ENCODE measurements around the gene HUNK. TPM values are rescaled to one million over a fixed set of nuclear protein-coding genes. Genes with fewer than 3 reads are reported as not detected.

HUNK gene
- total and polyA plus RNA-seq, 8 donors = 2.6 to 17.0 (median 9.0) TPM

DNA sequence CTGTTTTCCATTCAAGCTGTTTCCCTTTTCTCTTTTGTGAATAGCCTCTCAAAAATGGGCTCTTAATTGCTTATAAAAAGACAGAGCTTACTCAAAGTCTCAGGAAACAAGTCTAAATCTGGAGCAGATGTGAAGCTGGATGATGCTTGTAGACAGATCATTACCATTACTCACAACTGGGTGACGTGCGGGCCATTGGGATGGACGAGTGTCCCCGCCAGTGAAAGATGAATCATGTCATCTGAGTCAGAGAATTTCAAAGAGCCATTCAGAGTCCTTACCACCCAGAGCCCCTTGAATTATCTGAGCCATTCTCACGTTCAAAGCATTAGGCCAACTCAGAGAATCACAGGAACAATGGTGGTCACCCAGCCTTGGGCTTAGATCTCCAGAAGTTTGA lies 134.6 kb downstream of the HUNK start:
- TF ChIP-seq, protein P1, sequence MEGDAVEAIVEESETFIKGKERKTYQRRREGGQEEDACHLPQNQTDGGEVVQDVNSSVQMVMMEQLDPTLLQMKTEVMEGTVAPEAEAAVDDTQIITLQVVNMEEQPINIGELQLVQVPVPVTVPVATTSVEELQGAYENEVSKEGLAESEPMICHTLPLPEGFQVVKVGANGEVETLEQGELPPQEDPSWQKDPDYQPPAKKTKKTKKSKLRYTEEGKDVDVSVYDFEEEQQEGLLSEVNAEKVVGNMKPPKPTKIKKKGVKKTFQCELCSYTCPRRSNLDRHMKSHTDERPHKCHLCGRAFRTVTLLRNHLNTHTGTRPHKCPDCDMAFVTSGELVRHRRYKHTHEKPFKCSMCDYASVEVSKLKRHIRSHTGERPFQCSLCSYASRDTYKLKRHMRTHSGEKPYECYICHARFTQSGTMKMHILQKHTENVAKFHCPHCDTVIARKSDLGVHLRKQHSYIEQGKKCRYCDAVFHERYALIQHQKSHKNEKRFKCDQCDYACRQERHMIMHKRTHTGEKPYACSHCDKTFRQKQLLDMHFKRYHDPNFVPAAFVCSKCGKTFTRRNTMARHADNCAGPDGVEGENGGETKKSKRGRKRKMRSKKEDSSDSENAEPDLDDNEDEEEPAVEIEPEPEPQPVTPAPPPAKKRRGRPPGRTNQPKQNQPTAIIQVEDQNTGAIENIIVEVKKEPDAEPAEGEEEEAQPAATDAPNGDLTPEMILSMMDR (IDR thresholded peaks at IDR 0.05) = no peak
- no peaks in the 10 kb centered on the region for H3K9me3 ChIP-seq
- intact Hi-C loops (cut with DNase I) = no loop called here
- WGBS, 2 donors = 89 to 90% methylated on average over 5 of the region's 5 CpGs
- DNase-seq = no peak
- H3K4me1 ChIP-seq = no peaks in the 10 kb centered on the region
- H3K27ac ChIP-seq = no peak overlapping the region
- FAIRE-seq = no peak
- ATAC-seq = no peak
- H3K27me3 ChIP-seq = no peaks in the 10 kb centered on the region
- no peak overlapping the region for H3K4me3 ChIP-seq
- no peaks in the 10 kb centered on the region for H3K36me3 ChIP-seq

DNA sequence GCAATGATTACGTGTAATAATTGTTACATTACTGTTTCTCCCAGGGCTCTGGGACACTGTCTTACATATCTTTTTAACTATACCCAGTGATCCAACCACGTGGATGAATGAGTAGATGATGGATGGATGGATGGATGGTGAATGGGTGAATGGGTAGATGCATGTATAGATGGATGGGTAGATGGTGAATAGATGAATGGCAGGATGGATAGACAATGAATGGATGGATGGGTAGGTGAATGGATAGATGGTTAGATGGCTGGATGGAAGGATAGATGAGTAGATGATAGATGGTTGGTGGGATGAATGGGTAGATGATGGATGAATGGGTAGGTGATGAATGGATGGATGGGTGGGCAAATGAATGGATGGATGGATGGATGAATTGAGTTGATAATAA lies 135.9 kb downstream of the HUNK start:
- DNase-seq (no peak), ATAC-seq (no peak), FAIRE-seq (no peak)
- TF ChIP-seq, protein P1 (IDR thresholded peaks at IDR 0.05) = no peak
- Histone ChIP-seq H3K36me3 (no peaks in the 10 kb centered on the region), H3K9me3 (no peaks in the 10 kb centered on the region), H3K4me1 (no peaks in the 10 kb centered on the region), H3K27ac (no peak overlapping the region), H3K4me3 (no peak overlapping the region), H3K27me3 (no peaks in the 10 kb centered on the region)
- intact Hi-C loops (cut with DNase I) = no loop called here
- 84 to 86% methylated on average over 2 of the region's 2 CpGs for WGBS, 2 donors

DNA sequence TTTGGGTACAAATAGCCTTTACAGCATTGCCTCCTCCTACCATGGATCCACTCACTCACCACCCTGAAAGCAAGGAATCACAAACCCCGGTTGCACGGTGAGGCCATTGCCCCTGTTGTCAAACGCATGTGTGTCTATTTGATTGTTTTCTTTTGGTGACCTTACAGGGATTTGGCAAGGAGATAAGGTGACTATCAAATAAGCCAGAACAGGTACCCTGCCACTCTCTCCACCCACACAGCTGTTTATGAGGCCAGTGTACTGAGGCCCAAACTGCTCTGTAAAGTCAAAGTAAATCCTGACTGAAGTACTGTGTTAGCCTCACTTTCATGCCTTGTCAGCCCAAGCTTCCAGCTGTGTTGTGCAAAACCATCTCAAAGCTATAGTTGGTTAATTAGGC lies 136.4 kb downstream of the HUNK start:
- WGBS, 2 donors = 44 to 52% methylated on average over 3 of the region's 3 CpGs
- no peaks in the 10 kb centered on the region for H3K36me3 ChIP-seq
- TF ChIP-seq, protein P1 (IDR thresholded peaks at IDR 0.05) = no peak
- no peaks in the 10 kb centered on the region for H3K9me3 ChIP-seq
- DNase-seq (no peak), ATAC-seq (no peak), FAIRE-seq (no peak)
- no peaks in the 10 kb centered on the region for H3K27me3 ChIP-seq
- H3K4me3 ChIP-seq = no peak overlapping the region
- intact Hi-C loops (cut with DNase I) = no loop called here
- H3K4me1 ChIP-seq = no peaks in the 10 kb centered on the region
- H3K27ac ChIP-seq = no peak overlapping the region

DNA sequence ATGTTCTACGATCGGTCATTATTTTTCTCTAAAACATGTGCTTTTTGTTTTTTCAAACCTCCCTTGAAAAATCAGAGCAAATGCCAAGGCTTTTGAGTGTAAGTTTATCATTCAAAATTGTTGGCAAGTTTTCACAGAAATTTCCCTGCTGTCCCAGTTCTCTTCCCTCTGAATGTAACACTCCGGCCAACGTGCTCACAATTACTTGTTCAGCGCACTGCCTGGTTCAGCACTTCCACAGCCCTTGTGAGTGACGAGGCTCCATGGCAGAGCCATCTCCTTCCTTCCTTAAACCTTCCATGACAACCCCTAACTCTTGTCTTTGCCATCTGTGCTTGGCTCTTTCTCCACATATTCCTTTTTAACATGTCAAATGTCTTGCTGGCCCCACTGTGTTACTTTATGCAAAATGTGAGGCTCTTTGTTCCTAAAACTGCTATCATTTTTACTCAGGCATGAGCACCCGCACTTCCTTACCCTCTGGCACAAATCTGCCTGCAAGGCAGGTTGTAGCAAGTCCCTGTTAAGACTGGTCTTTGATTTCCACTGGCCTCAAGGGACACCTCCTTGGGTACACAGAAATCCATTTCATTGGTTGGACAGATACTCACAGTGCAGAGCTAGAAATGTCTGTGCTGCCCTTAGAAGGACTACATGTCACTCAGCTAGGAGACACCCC lies 142.8 kb downstream of the HUNK start:
- WGBS, 2 donors = 85 to 87% methylated on average over 7 of the region's 7 CpGs
- TF ChIP-seq, protein P1 (IDR thresholded peaks at IDR 0.05) = no peak
- no peak for DNase-seq
- H3K4me3 ChIP-seq = no peak overlapping the region
- ATAC-seq = no peak
- H3K27me3 ChIP-seq = no peaks in the 10 kb centered on the region
- no peaks in the 10 kb centered on the region for H3K4me1 ChIP-seq
- H3K36me3 ChIP-seq = no peaks in the 10 kb centered on the region
- no peak overlapping the region for H3K27ac ChIP-seq
- intact Hi-C loops (cut with DNase I) = no loop called here
- H3K9me3 ChIP-seq = no peaks in the 10 kb centered on the region
- FAIRE-seq = no peak

DNA sequence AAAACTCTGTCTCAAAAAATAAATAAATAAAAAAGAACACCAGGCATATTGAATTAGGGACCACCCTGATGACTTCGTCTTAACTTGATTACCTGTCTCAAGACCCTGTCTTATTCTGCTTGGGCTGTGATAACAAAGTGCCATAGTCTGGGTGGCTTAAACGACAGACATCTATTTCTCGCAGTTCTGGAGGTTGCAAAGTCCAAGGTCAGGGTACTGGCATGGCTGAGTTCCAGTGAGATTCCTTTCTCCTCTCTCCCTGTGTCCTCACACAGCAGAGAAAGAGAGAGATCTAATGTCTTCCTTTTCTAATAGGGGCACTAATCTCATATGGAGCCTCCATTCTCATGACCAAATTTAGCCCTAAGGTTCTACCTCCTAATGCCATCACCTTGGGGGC lies 145.6 kb downstream of the HUNK start:
- H3K4me1 ChIP-seq = peaks cover 0 to 12% (median 3%) of the 10 kb centered on the region in 3 donors
- TF ChIP-seq, protein P1 (IDR thresholded peaks at IDR 0.05) = no peak
- FAIRE-seq (no peak), ATAC-seq (no peak), DNase-seq (no peak)
- H3K36me3 ChIP-seq = no peaks in the 10 kb centered on the region
- H3K4me3 ChIP-seq = no peak overlapping the region
- no peaks in the 10 kb centered on the region for H3K27me3 ChIP-seq
- intact Hi-C loops (cut with DNase I) = no loop called here
- H3K27ac ChIP-seq = no peak overlapping the region
- H3K9me3 ChIP-seq = no peaks in the 10 kb centered on the region
- 54% methylated on average over 3 of the region's 3 CpGs for WGBS, 2 donors
